HepG2 (cell line): ENCODE data around the gene HIPK4. TPM values are rescaled to one million over a fixed set of nuclear protein-coding genes. Genes with fewer than 3 reads are reported as not detected.

Experiments
- BATF2 ChIP-seq: sonication (generic); formaldehyde crosslinking; IDR thresholded peaks from 2 replicates; pipeline ENCODE4 v1.8.0; 2022; ENCODE audit warnings: mild to moderate bottlenecking, missing genetic modification reagents, moderate library complexity
- BCL3 ChIP-seq: sonication (generic); formaldehyde crosslinking; IDR thresholded peaks from 2 replicates; pipeline ENCODE4 v1.5.1; 2020; ENCODE audit warnings: mild to moderate bottlenecking, missing genetic modification reagents, moderate library complexity
- DMAP1 ChIP-seq: IDR thresholded peaks from 2 replicates; pipeline ENCODE4 v1.6.1; 2016
- MED8 ChIP-seq: sonication (generic); formaldehyde crosslinking; IDR thresholded peaks from 2 replicates; pipeline ENCODE4 v1.8.1; 2023; ENCODE audit warnings: mild to moderate bottlenecking, missing genetic modification reagents; ENCODE audit not compliant: insufficient replicate concordance
- NRL ChIP-seq: sonication (generic); formaldehyde crosslinking; IDR thresholded peaks from 2 replicates; pipeline ENCODE4 v1.5.0; 2020; ENCODE audit warnings: missing genetic modification reagents, mild to moderate bottlenecking, moderate library complexity, borderline replicate concordance
- RAD21 ChIP-seq: fragments of 450-650 bp; formaldehyde crosslinking; IDR thresholded peaks from 2 replicates; pipeline ENCODE4 v1.5.0; 2020; ENCODE audit warnings: mild to moderate bottlenecking
- SNAPC2 ChIP-seq: sonication (generic); formaldehyde crosslinking; IDR thresholded peaks from 2 replicates; pipeline ENCODE4 v1.8.1; 2022; ENCODE audit warnings: mild to moderate bottlenecking, missing genetic modification reagents
- ZFP36L1 ChIP-seq: sonication (generic); formaldehyde crosslinking; IDR thresholded peaks from 2 replicates; pipeline ENCODE4 v1.8.0; 2022; ENCODE audit warnings: mild to moderate bottlenecking, missing genetic modification reagents, moderate library complexity
- ZKSCAN5 ChIP-seq: sonication (generic); formaldehyde crosslinking; IDR thresholded peaks from 2 replicates; pipeline ENCODE4 v1.5.1; 2020; ENCODE audit warnings: mild to moderate bottlenecking, missing genetic modification reagents
- ZNF24 ChIP-seq: fragments of 450-650 bp; IDR thresholded peaks from 2 replicates; pipeline ENCODE4 v1.6.1; 2017; ENCODE audit warnings: antibody characterized with exemption, mild to moderate bottlenecking
- ZNF382 ChIP-seq: sonication (generic); formaldehyde crosslinking; IDR thresholded peaks from 2 replicates; pipeline ENCODE4 v1.5.0; 2020; ENCODE audit warnings: missing genetic modification reagents, mild to moderate bottlenecking, borderline replicate concordance
- ZNF780A ChIP-seq: sonication (generic); formaldehyde crosslinking; IDR thresholded peaks from 2 replicates; pipeline ENCODE4 v1.8.0; 2022; ENCODE audit warnings: mild to moderate bottlenecking, missing genetic modification reagents, moderate library complexity
- polyA plus RNA-seq, 8 experiments: library from polyadenylated mRNA; depleted of rRNA in 3 of 8; stranded (reverse) in 7 of 8; unstranded in 1 of 8; fragments of >200 nt; fragmentation: Illumina TruSeq in 4 of 8; extraction: Trizol in 4 of 8; gene quantifications; 2 replicates each; pipeline versions ENCODE4 v1.2.1 to v1.2.3, GENCODE V29; 2011 to 2016; ENCODE audit warnings: low read depth in 4 of 8, missing spikeins in 1 of 8, mixed read lengths in 1 of 8; ENCODE audit not compliant: insufficient read depth in 1 of 8
- total RNA-seq, 5 experiments: library from RNA; depleted of rRNA; stranded (reverse); fragments of >200 nt; fragmentation: Illumina TruSeq; extraction: Trizol; gene quantifications; 2 replicates each; pipeline ENCODE4 v1.2.3, GENCODE V29; 2016; ENCODE audit warnings: low read depth in 1 of 5
- TF ChIP-seq, protein P1 (sequence below), 2 experiments: fragments of 450-650 bp in 1 of 2; sonication (generic) in 1 of 2; formaldehyde crosslinking in 1 of 2; IDR thresholded peaks; 2 replicates each; pipeline versions ENCODE4 v1.6.1 to v1.8.0; 2016 to 2022; ENCODE audit warnings: antibody characterized with exemption in 1 of 2, mild to moderate bottlenecking in 1 of 2, missing genetic modification reagents in 1 of 2
- TF ChIP-seq, protein P2 (sequence below): sonication (generic); formaldehyde crosslinking; IDR thresholded peaks from 2 replicates; pipeline ENCODE4 v1.5.0; 2020; ENCODE audit warnings: missing genetic modification reagents

HIPK4 gene
- total and polyA plus RNA-seq, 2 of the 13 experiments (the other 11 are each of a cell fraction or from before 2014, with no cell fraction given), result 0.03 TPM; not detected in 1

- TF ChIP-seq, protein P1, sequence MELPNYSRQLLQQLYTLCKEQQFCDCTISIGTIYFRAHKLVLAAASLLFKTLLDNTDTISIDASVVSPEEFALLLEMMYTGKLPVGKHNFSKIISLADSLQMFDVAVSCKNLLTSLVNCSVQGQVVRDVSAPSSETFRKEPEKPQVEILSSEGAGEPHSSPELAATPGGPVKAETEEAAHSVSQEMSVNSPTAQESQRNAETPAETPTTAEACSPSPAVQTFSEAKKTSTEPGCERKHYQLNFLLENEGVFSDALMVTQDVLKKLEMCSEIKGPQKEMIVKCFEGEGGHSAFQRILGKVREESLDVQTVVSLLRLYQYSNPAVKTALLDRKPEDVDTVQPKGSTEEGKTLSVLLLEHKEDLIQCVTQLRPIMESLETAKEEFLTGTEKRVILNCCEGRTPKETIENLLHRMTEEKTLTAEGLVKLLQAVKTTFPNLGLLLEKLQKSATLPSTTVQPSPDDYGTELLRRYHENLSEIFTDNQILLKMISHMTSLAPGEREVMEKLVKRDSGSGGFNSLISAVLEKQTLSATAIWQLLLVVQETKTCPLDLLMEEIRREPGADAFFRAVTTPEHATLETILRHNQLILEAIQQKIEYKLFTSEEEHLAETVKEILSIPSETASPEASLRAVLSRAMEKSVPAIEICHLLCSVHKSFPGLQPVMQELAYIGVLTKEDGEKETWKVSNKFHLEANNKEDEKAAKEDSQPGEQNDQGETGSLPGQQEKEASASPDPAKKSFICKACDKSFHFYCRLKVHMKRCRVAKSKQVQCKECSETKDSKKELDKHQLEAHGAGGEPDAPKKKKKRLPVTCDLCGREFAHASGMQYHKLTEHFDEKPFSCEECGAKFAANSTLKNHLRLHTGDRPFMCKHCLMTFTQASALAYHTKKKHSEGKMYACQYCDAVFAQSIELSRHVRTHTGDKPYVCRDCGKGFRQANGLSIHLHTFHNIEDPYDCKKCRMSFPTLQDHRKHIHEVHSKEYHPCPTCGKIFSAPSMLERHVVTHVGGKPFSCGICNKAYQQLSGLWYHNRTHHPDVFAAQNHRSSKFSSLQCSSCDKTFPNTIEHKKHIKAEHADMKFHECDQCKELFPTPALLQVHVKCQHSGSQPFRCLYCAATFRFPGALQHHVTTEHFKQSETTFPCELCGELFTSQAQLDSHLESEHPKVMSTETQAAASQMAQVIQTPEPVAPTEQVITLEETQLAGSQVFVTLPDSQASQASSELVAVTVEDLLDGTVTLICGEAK (IDR thresholded peaks at IDR 0.05), result no peak
- TF ChIP-seq, protein P1 (CRISPR knock-in tag; IDR thresholded peaks at IDR 0.05), result peak; percentile 23; the same call in 1 of the 2 replicates
- peak; percentile 39; the same call in 1 of the 2 replicates for TF ChIP-seq DMAP1 (CRISPR knock-in tag)
- TF ChIP-seq ZNF24, result no peak
- no peak for TF ChIP-seq ZKSCAN5 (CRISPR knock-in tag)
- TF ChIP-seq BATF2 (CRISPR knock-in tag), result no peak
- TF ChIP-seq NRL, result no peak
- TF ChIP-seq, protein P2, sequence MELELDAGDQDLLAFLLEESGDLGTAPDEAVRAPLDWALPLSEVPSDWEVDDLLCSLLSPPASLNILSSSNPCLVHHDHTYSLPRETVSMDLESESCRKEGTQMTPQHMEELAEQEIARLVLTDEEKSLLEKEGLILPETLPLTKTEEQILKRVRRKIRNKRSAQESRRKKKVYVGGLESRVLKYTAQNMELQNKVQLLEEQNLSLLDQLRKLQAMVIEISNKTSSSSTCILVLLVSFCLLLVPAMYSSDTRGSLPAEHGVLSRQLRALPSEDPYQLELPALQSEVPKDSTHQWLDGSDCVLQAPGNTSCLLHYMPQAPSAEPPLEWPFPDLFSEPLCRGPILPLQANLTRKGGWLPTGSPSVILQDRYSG (CRISPR knock-in tag), result no peak
- TF ChIP-seq MED8 (CRISPR knock-in tag), result no peak
- TF ChIP-seq SNAPC2 (CRISPR knock-in tag), result no peak
- TF ChIP-seq ZFP36L1, result no peak
- no peak for TF ChIP-seq ZNF780A (CRISPR knock-in tag)
- TF ChIP-seq ZNF382, result no peak
- TF ChIP-seq BCL3, result no peak
- 0 out of 2 replicates have a peak, but pooled peaks have one; percentile 11 for TF ChIP-seq RAD21 (CRISPR knock-in tag)
Observed at GRCh38 chr19:40433391-40434216, 43.6 kb upstream of the HIPK4 start (continued).
